ENCODE data around the gene LRFN4.

The LRFN4 gene

DNA sequence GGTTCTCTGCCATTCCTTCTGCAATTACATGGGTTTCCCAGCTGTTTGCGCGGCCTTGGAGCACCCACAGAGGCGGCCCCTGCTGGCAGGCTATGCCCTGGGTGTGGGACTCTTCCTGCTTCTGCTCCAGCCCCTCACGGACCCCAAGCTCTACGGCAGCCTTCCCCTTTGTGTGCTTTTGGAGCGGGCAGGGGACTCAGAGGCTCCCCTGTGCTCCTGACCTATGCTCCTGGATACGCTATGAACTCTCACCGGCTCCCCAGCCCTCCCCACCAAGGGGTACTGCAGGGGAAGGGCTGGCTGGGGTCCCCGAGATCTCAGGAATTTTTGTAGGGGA, 11.0 kb upstream of the LRFN4 start:
- DNase-seq = no peak

DNA sequence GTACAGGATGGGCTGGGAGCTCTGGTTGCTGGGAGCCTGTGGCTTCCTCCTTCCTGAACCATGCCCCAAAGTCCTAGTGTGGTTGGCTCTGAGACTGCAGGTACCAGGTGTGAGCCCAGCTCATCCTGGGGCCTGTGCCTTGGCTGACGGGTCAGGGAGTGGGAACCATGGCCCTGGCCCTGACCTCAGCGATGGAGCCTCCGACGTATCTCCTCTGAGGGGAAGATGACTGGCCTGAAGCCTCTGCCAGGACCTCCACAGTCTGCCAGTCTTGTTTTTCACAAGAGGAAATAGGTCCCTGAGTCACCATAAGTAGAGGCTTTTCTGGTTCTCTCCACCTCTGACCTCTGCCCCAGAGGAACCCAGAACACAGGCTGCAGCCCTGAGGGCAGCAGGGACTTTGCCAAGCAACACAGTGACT, 10.2 kb upstream of the LRFN4 start:
- peak; percentile 27 for DNase-seq

DNA sequence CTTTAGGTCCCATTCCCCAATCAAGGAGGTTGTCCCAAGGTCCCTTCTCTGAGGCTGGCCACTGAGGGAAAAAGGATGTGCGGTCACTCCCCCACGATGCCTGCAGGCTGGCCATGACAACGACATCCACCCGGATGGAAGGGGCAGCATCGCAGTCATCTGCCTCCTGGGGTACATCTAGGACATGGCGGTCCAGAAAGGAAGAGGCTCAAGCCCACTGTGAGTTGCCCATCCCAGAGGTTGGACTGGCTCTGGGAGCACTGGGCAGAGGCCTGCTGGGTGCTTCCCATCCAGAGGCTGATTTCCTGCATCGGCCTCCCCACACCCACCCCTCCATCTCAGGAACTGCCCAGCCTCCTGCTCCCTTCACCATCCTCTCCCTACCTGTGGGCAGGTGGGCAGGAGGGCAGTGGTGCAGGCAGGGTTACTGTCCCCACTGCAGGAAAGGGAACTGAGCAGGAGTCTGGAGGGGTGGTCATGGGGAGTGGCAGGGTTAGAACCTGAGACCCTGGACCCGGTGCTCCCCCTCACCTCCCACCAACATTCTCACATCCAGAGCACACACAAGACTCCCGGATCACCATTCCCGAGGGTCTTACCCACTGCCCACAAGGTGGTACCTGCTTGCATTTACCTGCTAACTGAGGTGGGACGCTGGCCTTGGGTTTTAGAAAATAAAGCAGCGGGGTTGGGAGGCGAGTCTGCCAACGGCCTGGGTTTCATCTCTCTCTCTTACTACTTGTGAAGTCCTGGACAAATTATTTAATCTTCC, 9.2 kb upstream of the LRFN4 start:
- no peak for DNase-seq

DNA sequence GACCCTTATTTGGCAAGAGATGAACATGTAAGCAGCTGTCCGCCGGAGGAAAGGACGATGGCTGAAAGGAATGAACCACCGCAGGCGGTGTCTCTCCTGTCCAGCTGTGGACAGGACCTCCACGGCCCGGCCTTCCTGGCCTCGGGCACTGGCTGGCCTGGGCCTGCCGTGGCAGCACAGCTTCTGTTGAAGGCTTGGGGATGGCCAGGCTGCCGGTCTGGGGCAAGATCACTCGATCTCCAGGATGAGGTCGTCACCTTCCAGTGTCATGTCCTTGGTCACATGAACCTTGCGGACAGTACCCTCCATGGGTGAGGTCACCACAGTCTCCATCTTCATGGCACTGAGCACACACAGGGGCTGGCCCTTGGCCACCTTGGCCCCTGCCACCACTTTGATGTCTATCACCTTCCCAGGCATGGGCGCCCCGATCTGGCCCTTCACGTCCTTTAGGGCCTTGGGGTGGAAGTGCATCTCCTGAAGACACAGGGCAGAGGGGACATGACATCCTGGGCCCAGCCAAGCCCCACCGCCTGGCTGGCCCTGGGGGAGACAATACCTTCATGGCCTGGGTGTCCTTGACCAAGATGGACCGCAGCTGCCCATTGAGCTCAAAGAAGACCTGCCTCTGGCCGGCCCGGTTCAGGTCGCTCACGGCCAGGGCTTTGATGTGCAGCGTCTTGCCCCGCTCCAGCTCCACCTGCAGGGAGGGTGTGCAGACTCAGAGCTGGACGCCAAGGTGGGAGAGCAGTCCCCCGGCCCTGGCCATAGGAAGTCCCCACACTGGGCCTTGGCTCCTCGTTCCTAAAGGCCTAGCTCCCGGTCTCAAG, 8.0 kb upstream of the LRFN4 start:
- DNase-seq = no peak

DNA sequence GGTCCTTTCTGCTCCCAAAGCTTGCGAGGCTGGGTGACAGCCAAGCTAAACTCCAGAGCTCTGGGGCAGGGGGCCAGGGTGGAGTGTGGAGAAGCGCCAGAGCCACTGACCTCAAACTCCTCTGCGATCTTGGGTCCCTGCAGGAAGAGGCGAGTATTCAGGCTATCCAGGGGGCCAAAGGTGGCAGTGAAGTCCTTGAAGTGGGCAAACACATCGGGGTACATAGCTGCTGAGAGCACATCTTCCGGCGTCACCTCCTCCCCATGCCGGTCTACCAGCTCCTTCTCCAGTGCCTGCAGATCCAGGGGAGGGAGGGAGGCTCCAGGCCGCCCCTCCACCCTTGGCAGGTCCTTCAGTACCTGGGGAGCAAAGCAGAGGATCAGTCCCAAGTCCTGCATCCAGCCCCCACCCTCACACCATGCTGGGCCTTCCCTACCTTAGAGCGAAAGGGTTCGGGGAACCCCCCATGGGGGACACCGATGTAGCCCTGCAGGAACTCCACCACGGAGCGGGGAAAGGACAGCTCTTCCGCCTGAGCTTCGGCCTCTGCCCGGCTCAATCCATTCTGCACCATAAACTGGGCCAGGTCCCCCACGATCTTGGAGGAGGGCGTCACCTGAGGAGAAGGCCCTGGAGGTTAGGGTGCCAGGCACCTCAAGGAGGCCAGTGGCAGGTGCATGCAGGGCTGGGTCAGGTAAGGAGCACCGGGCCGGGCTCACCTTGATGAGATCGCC, 7.2 kb upstream of the LRFN4 start:
- DNase-seq = no peak

DNA sequence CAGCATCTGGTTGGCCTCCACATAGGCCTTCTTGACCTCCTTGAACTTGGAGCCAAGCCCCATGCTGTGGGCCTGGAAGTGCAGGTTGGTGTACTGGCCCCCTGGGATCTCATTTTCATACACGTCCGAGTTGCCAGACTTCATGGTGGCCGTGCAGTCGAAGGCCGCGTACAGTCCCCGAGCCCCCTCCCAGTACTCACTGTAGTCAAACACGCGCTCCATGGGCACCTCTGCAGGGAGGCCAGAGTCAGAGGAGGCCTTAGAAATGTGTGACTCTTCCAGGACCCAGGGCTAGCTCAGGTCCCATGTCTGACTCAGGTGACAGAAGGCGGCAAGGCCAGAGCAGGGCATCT, 6.7 kb upstream of the LRFN4 start:
- DNase-seq = no peak

DNA sequence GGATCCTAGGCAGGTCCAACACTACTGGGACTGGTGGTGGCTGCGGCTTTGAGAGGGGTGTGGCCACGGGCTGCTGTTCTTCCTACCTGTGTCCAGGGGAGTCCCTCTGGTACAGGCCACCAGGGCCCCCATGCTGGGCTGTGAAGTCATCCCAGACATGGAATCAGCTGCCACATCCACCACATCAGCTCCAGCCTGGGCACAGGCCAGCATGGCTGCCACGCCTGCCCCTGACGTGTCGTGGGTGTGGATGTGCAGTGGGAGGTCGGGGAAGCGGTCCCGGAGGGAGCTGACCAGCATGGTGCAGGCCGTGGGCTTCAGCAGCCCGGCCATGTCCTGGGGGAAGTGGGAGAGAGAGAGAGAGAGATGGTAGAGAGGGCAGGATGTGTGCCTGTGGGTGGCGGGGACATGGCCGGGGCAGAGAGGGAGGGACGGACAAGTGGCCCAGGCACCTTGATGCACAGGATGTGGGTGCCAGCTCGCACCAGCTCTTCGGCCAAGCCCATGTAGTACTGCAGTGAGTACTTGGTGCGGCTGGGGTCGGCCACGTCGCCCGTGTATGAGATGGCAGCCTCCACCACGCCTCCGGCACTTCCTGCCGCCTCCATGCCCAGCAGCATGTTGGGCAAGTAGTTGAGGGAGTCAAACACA, 6.2 kb upstream of the LRFN4 start:
- DNase-seq = no peak

DNA sequence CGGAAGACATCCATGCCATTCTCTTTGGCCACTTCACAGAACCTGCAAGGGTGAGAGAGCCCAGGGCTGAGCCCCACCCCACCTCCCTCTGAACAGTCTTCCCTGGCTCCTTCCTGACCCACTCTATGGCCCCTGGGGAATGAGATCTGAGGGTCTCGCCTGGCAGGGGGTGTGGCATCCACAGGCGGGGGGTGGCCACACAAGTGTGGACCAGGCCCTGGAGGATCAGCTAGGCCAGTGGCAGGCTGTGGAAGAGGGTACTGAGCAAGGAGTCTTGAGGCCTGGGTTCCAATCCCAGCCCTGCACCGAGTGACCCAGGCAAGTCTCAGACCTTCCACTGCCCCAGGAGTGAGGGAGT, 5.6 kb upstream of the LRFN4 start:
- no peak for DNase-seq

DNA sequence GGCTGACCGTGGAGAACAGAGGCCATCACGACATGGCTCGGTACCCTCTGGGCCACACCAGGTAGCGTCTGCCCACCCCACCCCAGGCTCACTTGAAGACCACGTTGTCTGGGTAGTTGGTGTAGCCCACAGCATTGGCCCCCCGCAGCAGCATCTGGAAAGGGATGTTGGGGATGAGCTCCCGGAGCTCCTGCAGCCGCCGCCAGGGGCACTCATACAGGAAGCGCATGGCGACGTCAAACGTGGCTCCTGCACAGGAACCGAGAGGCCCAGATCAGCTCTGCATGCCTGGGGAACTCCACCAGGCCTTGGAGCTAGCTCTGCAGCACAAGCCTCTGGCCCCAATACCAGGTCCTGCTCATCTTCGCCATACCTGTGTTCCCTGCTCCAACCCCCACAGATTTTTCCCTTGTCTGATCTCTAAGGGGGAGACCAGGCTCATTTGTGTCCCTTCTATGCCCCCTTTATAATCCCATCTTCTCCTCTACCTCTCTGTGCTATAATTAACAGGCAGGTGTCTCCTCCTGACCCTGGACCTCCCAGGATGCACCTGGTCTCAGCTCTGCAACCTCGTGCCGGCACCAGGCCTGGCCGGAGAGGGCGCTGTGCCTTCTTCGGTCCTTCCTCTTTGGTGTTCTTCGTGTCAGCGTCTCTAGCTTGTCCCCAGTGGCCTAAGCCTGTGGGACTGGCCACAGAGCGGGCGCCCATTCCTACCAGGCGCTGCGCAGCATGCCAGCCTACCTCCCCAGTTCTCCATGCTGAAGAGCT, 5.0 kb upstream of the LRFN4 start:
- no peak for DNase-seq

DNA sequence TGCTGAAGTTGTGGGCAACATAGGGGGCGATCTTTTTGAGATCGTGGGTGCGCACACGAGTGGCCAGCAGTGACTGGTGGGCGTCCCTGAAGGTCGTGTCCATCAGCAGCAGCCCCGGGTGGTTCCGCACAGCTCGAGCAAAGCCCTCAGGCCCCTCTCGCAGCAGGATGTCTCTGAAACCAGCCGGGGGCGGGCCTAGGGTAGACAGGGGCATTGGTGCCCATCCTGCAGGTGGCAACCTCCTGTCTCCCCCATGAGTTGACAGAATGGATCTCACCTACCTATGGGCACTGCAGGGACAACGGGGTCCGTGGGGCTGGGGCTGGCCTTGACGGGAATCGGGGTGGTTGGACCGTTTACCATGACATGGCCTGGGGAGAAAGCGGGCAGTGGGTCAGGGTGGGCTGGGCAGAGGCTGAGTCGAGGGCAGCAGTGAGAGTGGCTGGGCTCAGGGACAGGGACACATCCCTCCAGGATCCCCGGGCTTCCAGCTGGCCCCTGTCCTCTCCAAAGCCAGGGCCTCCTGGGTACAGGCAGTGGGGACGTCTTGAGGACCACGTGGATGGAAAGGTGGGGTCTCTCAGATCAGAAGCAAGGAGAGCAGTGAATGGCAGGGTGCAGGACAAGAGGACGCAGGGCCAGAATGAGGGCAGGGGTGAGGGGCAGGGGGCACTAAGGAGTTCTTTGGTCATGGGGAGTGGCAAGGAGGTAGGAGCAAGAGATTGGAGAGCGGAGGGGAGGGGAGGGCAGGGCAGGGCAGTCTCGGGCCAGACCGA, 4.2 kb upstream of the LRFN4 start:
- DNase-seq = no peak

DNA sequence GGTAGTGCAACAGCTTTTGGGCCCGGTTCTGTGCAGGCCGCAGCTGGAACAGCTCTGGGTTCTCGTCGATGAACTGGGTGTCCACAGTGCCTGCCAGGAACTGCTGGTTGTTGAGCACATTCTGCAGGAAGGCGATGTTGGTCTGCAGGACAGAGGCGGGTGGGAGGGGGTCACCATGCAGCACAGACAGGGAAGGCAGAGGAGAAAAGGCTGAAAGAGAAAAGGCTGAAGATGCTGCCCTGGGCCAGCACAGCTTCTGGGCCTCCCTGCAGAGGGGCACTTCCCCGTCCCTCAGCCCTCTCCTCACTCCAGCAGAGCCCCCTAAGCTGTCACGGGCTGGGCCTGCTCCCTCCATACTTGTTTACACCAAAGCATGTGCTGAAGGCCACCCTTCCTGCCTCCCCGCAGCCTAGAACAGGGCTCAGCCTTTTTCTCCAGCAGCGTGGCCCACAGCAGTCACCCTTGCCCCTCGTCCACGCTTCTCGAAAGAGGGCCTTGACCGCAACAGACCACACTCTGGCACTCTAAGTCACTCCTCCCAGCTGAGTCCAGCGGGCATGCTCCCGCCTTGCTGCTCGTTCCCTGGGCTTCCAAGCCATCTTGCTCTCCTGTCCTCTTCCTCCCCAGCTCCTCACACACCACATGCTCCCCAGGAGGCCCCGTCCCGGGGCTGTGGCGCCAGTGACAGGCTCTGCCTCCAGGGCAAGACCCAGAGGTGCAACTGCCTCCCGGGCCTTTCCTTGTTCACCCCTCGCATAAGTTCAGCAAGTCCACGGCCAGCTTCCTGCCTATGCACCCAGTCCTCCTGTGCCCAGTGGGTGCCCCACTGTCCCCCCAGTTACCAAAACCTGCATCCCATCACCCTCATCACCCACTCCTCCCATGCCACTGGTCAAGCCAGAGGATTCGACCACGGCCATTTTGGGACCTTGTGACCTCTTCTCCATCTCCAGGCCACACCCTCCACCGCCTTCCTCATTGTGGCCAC, 3.3 kb upstream of the LRFN4 start:
- DNase-seq = no peak

DNA sequence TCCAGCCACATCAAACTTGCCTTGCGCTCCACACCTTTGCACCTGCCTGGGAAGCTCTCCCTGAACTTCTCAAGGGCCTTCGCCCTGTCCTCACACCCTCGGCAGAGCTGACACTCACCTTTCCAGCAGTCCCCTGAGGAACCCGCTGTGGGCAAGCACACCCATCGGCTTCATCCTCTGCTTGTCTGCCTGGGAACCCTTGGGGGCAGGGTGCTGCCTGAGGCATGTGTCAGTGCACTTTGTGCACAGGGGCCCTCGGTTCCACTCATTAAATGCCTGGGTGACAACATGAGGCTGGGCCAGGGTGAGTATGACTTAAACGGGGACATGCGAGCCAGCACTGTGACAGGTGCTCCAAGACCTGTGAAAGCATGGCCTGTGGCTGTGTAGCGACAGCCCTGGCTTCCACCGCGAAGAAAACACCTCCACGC, 2.6 kb upstream of the LRFN4 start:
- no peak for DNase-seq

DNA sequence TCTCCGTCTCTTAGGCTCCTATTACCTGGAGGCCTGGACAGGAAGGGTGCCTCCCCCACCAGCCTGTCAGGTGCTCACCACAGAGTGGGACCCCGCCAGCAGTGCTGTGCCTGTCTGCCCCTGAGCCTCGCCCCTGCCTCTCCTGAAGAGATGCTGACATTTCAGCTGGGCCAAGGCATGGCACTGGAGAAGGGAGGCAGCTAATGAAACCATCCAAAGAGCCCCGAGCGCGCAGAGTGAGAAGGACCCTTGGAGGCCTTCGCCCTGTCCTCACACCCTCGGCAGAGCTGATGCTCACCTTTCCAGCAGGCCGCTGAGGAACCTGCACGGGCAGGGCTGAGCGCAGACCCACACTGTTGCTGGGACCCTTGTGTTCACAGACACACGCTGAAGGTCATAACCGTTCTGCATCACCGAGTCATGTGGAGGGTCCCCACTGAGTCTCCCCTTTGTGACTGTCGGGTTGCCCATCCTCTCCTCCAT, 2.1 kb upstream of the LRFN4 start:
- DNase-seq = no peak

DNA sequence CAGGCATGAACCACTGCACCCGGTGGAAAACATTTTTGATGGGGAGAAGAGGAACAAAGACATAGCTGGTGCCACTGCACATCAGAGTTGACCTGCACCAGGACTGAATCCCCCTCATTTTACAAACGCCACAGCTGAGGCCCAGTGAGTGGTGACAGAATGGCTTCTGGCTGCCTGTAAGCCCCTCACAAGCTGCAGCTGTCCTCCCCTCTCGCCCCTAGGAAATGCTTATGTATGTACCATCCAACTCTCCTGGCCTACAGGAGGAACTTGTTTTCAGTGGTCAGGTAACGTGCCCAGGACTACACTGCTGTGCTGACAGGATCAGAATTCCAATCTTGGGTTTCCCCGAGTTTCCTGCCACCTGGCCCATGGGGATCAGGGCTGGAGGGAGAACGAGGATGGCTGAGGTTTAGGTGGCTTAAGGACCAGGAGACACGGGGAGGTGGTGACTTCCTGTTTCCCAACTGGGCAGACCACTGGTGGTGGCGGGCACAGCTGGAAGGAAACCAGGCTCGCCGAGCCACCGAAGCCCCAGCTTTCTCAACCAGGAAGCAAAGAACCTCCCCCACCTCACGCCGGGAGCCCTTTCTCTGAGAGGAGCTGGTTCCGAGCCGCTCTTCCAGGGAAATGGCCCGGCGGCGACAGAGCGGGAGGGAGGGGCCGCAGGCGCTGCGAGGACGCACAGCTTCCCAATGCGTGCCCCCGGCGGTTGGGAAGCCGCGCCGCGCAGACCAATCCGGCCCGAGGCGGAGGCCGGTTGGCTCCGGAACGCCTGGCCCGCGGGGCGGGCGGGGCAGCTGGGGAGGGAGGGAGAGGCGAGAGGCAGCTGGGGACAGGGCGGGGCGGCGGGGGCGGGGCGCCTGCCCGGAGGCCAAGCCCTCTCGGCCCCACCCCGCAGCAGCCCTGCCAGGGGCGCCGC, 1.0 kb upstream of the LRFN4 start:
- peak; percentile 87 for DNase-seq

DNA sequence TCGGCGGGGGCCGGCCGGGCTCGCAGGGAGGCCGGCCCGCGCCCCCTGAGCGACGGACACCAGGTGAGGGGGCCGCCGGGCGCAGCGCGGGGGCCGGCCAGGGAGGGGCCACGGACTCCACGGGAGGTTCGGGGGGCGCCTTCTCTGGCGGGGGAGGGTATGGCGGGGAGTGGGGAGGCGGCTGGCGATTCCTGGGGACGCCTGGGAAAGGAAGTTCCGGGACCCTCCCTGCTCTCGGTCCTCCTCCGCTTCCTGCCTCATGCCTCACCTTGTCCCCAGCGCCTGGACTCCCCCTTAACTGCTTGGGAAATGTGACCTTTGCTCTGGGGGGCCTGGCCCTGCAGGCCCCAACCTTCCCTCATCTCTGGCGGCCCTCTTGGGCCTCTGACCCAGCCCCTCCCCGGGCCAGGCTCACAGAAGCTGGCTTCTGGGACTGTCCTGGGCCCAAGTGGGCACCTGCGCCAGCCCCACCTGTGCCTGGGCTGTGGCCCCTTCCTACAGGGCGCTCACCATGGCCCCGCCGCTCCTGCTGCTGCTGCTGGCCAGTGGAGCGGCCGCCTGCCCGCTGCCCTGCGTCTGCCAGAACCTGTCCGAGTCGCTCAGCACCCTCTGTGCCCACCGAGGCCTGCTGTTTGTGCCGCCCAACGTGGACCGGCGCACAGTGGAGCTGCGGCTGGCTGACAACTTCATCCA, 516 bp downstream of the LRFN4 start:
- no peak for DNase-seq

DNA sequence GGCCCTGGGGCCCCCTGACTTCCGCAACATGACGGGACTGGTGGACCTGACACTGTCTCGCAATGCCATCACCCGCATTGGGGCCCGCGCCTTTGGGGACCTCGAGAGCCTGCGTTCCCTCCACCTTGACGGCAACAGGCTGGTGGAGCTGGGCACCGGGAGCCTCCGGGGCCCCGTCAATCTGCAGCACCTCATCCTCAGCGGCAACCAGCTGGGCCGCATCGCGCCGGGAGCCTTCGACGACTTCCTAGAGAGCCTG, 992 bp downstream of the LRFN4 start:
- DNase-seq = no peak

DNA sequence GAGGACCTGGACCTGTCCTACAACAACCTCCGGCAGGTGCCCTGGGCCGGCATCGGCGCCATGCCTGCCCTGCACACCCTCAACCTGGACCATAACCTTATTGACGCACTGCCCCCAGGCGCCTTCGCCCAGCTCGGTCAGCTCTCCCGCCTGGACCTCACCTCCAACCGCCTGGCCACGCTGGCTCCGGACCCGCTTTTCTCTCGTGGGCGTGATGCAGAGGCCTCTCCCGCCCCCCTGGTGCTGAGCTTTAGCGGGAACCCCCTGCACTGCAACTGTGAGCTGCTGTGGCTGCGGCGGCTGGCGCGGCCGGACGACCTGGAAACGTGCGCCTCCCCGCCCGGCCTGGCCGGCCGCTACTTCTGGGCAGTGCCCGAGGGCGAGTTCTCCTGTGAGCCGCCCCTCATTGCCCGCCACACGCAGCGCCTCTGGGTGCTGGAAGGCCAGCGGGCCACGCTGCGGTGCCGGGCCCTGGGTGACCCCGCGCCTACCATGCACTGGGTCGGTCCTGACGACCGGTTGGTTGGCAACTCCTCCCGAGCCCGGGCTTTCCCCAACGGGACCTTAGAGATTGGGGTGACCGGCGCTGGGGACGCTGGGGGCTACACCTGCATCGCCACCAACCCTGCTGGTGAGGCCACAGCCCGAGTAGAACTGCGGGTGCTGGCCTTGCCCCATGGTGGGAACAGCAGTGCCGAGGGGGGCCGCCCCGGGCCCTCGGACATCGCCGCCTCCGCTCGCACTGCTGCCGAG, 1.5 kb downstream of the LRFN4 start:
- DNase-seq = no peak

Measured in HCEC 1CT (cell line).